ENCODE measurements around the gene MRPS31. TPM values are rescaled to one million over a fixed set of nuclear protein-coding genes. Genes with fewer than 3 reads are reported as not detected.

The MRPS31 gene
- total RNA-seq, 4 donors from 2014 or later = 13.8 to 25.3 (median 15.8) TPM

GRCh38 chr13:40706439-40706838 lies 64.6 kb downstream of the MRPS31 start:
- ATAC-seq = no peak
- Histone ChIP-seq H3K9me3 (peaks cover 0 to 46% (median 0%) of the 10 kb centered on the region in 3 donors), H3K4me3 (no peak overlapping the region), H3K4me1 (no peaks in the 10 kb centered on the region), H3K27me3 (no peaks in the 10 kb centered on the region), H3K27ac (no peak overlapping the region), H3K36me3 (no peaks in the 10 kb centered on the region)
- TF ChIP-seq EP300 (IDR thresholded peaks at IDR 0.05) (no peak), POLR2A (IDR thresholded peaks at IDR 0.05) (no peak), CTCF (IDR thresholded peaks at IDR 0.05) (no peak), POLR2AphosphoS5 (IDR thresholded peaks at IDR 0.05) (no peak)
- WGBS, 2 donors (ENCODE audit: low coverage in 1 of 2) = 87 to 95% methylated on average over 2 of the region's 2 CpGs

- Histone ChIP-seq H3K4me1 (no peaks in the 10 kb centered on the region), H3K9me3 (no peaks in the 10 kb centered on the region), H3K36me3 (no peaks in the 10 kb centered on the region), H3K4me3 (no peak overlapping the region), H3K27me3 (no peaks in the 10 kb centered on the region), H3K27ac (no peak overlapping the region)
- TF ChIP-seq CTCF (IDR thresholded peaks at IDR 0.05) = no peak
- no peak for TF ChIP-seq POLR2A (IDR thresholded peaks at IDR 0.05)
- no peak for TF ChIP-seq POLR2AphosphoS5 (IDR thresholded peaks at IDR 0.05)
- no peak for TF ChIP-seq EP300 (IDR thresholded peaks at IDR 0.05)
- 82% methylated on average over 5 of the region's 5 CpGs; no CpG with 5 or more reads in 1 of the 2 donors for WGBS, 2 donors (ENCODE audit: low coverage in 1 of 2)
- ATAC-seq = no peak
Measured at GRCh38 chr13:40697711-40698110, 73.3 kb downstream of the MRPS31 start.

GRCh38 chr13:40694426-40694825 lies 76.6 kb downstream of the MRPS31 start:
- H3K4me3 ChIP-seq = no peak overlapping the region
- peaks cover 0 to 5% (median 0%) of the 10 kb centered on the region in 3 donors for H3K4me1 ChIP-seq
- no peaks in the 10 kb centered on the region for H3K27me3 ChIP-seq
- H3K9me3 ChIP-seq = no peaks in the 10 kb centered on the region
- WGBS, 2 donors (ENCODE audit: low coverage in 1 of 2) = 81 to 83% methylated on average over 1 to 4 of the region's 4 CpGs
- ATAC-seq = no peak
- H3K36me3 ChIP-seq = no peaks in the 10 kb centered on the region
- TF ChIP-seq EP300 (IDR thresholded peaks at IDR 0.05) = no peak
- no peak for TF ChIP-seq POLR2A (IDR thresholded peaks at IDR 0.05)
- TF ChIP-seq POLR2AphosphoS5 (IDR thresholded peaks at IDR 0.05) = no peak
- no peak for TF ChIP-seq CTCF (IDR thresholded peaks at IDR 0.05)
- no peak overlapping the region for H3K27ac ChIP-seq

- H3K36me3 ChIP-seq = no peaks in the 10 kb centered on the region
- H3K9me3 ChIP-seq = no peaks in the 10 kb centered on the region
- no peaks in the 10 kb centered on the region for H3K27me3 ChIP-seq
- peaks cover 0 to 5% (median 0%) of the 10 kb centered on the region in 3 donors for H3K4me1 ChIP-seq
- no peak overlapping the region for H3K27ac ChIP-seq
- no peak for TF ChIP-seq EP300 (IDR thresholded peaks at IDR 0.05)
- no peak for TF ChIP-seq POLR2AphosphoS5 (IDR thresholded peaks at IDR 0.05)
- no peak for TF ChIP-seq POLR2A (IDR thresholded peaks at IDR 0.05)
- no peak for TF ChIP-seq CTCF (IDR thresholded peaks at IDR 0.05)
- H3K4me3 ChIP-seq = no peak overlapping the region
- WGBS, 2 donors (ENCODE audit: low coverage in 1 of 2) = 71% methylated on average over 1 to 2 of the region's 2 CpGs
- ATAC-seq = no peak
Measured at GRCh38 chr13:40692946-40693345, 78.0 kb downstream of the MRPS31 start.

GRCh38 chr13:40688781-40689180 lies 82.2 kb downstream of the MRPS31 start:
- WGBS, 2 donors (ENCODE audit: low coverage in 1 of 2) = 82 to 83% methylated on average over 2 to 3 of the region's 3 CpGs
- TF ChIP-seq CTCF (IDR thresholded peaks at IDR 0.05) (no peak), POLR2AphosphoS5 (IDR thresholded peaks at IDR 0.05) (no peak), POLR2A (IDR thresholded peaks at IDR 0.05) (no peak), EP300 (IDR thresholded peaks at IDR 0.05) (no peak)

More at GRCh38 chr13:40688781-40689180, 82.2 kb downstream of the MRPS31 start:
- Histone ChIP-seq H3K4me3 (no peak overlapping the region), H3K9me3 (no peaks in the 10 kb centered on the region), H3K36me3 (no peaks in the 10 kb centered on the region), H3K27me3 (no peaks in the 10 kb centered on the region), H3K27ac (no peak overlapping the region), H3K4me1 (peaks cover 0 to 5% (median 0%) of the 10 kb centered on the region in 3 donors)
- no peak for ATAC-seq

All from gastroesophageal sphincter (tissue), 4 donors.